ENCODE results near the gene FBXO17.

The FBXO17 gene

DNA sequence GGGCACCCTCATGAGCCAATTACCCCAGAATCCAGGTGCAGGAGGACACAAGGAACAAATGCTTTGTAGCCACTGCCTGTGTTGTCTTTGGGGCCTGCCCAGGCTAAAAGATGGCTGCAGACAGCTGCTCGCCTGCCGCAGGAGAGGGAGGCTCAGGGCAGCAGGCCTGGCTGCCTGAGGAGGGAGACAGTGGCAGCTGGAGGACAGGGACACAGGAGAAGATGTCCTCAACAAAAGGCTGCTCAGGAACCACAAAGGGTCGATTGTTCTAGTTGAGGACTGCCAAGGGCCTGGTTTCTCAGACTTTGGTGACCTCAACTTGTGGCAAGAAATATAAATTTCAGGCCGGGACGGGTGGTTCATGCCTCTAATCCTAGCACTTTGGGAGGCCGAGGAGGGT is 83.8 kb downstream of the FBXO17 start:
- TF ChIP-seq, protein P1, sequence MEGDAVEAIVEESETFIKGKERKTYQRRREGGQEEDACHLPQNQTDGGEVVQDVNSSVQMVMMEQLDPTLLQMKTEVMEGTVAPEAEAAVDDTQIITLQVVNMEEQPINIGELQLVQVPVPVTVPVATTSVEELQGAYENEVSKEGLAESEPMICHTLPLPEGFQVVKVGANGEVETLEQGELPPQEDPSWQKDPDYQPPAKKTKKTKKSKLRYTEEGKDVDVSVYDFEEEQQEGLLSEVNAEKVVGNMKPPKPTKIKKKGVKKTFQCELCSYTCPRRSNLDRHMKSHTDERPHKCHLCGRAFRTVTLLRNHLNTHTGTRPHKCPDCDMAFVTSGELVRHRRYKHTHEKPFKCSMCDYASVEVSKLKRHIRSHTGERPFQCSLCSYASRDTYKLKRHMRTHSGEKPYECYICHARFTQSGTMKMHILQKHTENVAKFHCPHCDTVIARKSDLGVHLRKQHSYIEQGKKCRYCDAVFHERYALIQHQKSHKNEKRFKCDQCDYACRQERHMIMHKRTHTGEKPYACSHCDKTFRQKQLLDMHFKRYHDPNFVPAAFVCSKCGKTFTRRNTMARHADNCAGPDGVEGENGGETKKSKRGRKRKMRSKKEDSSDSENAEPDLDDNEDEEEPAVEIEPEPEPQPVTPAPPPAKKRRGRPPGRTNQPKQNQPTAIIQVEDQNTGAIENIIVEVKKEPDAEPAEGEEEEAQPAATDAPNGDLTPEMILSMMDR (IDR thresholded peaks at IDR 0.05; ENCODE audit: borderline replicate concordance, control extremely low read depth, extremely low read depth, insufficient read depth, missing control alignments) = no peak
- no peak for DNase-seq (ENCODE audit: low spot score)
- in situ Hi-C loops (cut with MboI; ENCODE audit: low sequenced_read_pairs, unreplicated experiment) = no loop called here

Measured in GM13976 (cell line).